Breast epithelium (tissue), 3 donors: ENCODE results near the gene FMNL1.

Experiments used
- CTCF ChIP-seq, 3 donors: fragments of 450-650 bp; IDR thresholded peaks; one replicate each; pipeline ENCODE4 v1.5.1; 2016 to 2017; ENCODE audit warnings: antibody characterized with exemption in 3 of 3, mild to moderate bottlenecking in 3 of 3, moderate library complexity in 3 of 3
- POLR2A ChIP-seq: fragments of 450-650 bp; IDR thresholded peaks from one replicate; pipeline ENCODE4 v1.6.1; 2016; ENCODE audit warnings: antibody characterized with exemption, mild to moderate bottlenecking, moderate library complexity
- POLR2AphosphoS5 ChIP-seq, 3 donors: sonication (generic); formaldehyde crosslinking; IDR thresholded peaks; one replicate each; pipeline ENCODE4 v1.6.1; 2017; ENCODE audit warnings: antibody characterized with exemption in 3 of 3

- TF ChIP-seq CTCF (IDR thresholded peaks at IDR 0.05) (peak; percentile 74 to 91 (median 90)), POLR2A (no peak), POLR2AphosphoS5 (IDR thresholded peaks at IDR 0.05) (peak; percentile 59 to 83 (median 60))
Observed at GRCh38 chr17:45277216-45277849, 55.6 kb downstream of the FMNL1 start.
